Inferior parietal cortex (tissue), 1 donor: ENCODE data around the gene IGF2R.

ENCODE experiments used
- DNase-seq: peaks from one replicate; pipeline ENCODE4 v3.0.0-alpha.2; 2016; ENCODE audit errors: extremely low spot score

Gene IGF2R

DNA sequence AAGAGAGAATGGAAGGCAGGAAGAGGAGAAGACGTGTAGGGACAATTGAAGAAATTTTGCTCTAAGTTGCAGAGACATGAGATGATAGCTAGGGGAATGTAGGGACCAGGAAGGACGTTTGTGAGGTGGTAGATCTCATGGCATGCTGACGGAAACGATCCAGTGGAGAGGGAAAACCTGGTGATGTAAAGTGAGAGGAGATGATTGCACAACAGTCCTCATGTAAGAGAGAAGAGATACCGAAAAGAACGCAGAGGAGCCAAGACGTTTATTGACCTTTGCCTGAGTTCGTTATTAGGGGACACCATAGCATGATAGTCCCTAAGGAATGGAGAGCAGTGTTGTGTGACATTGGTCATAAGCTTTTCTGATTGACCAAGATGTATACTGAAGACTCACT lies 55.3 kb downstream of the IGF2R start:
- DNase-seq, result no peak

DNA sequence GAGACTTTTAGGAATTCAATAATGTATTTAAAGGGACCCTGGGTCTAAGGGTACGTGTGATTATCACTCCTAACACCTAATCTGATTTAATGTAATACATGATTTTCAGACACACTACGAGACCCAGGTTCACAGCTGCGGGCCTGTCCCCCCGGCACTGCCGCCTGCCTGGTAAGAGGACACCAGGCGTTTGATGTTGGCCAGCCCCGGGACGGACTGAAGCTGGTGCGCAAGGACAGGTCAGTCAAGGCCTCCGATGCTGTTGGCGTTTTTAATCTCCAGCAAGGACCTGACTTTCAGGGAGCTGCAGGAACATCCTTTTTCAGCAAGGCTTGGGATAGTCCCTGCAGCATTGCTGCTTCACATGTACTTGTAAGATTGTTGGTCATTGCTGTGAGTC lies 58.2 kb downstream of the IGF2R start:
- no peak for DNase-seq

DNA sequence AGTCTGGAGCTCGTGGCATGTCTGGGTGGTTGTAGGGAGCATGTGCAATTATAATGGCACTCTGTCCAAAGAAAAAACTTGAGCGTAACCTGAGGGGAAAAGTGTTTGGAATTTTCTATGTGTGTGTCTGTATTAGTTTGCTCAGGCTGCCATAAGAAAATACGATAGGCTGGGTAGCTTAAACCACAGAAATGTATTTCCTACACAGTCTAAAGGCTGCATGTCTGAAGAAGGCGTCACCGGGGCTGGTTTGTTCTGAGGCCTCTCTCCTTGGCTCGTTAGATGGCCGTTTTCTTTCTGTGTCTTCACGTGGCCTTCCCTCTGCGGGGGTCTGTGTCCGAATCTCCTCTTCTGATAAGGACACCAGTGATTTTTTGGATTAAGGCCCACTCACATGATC lies 59.0 kb downstream of the IGF2R start:
- DNase-seq, result no peak

DNA sequence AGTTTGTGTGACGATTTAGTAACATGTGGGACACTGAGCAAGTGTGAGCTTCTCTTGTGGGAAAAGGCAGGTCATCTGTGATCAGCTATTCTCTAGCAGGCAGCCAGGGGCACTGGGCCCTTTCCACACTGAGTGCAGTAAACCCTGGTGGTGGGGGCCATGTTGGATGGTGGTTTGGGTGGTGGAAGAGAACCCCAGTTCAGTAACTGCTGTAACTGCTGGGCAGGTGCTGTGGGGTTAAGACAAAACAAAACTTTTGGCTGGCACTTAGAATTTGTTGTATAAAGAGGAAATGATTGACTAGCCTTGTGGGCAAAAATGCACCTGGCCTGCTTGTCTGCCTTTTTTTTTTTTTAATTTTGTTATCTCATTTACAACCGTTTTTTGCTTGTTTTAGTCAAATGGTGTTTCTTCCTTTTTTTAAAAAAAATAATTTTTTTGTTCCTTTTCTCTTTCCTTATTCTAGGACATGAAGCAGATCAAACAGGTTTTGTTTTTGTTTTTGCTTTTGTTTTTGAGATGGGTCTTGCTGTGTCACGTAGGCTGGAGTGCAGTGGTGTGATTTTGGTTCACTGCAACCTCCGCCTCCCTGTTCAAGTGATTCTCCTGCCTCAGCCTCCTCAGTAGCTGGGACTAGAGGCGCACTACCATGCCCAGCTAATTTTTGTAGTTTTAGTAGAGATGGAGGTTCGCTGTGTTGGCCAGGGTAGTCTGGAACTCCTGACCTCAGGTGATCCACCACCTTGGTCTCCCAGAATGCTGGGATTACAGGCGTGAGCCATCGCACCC lies 59.8 kb downstream of the IGF2R start:
- DNase-seq, result no peak

DNA sequence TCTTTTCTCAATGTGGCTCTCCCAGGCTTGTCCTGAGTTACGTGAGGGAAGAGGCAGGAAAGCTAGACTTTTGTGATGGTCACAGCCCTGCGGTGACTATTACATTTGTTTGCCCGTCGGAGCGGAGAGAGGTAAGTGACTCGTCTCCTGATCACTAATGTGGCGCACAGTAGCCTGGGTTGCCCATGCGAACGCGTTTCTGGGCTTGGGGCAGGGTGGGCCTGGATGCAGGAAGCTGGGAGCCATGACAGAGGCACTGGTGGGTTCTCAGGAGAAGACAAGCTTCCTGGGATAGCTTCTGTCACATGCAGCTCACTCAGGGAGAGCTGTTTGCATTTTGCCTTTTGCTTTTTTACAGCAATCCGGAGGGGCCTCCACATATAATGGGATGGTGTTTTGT lies 60.6 kb downstream of the IGF2R start:
- DNase-seq, result no peak

DNA sequence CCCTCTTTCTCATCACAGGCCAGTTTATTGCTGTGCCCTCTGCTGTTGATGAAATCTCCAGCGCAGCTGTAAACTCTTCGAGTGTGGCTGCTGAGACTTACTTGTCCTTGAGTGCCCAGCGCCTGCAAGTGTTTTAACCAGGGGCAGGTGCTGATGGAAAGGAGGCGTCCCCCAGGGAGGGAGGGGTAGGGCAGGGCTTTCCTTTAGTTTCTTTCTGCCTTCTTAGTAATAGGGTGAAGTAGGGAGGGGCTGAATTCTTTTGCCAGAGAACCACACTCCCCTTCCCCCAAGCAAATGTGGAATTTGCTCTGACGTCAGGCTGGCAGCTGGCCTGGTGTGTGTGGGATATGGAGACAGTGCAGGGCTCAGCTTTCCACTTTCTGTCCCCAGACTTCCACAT lies 61.2 kb downstream of the IGF2R start:
- DNase-seq, result peak; percentile 32

DNA sequence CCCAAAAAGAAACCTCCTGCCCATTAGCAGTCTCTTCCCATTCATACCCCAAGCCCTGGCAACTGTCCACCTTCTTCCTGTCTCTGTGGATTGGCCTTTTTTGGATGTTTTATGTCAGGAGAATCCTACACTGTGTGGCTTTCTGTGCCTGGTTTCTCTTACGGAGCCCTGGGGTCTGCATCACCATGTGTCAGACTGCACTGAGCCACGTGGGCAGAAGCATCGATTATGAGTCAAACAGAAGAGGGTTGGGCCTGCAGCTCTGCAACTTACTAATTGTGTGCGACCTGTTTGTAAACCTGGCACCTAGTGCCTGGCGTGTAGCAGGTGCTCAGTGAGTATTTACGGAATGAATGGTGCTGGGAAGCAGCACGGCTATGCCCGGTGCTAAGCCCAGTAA lies 62.6 kb downstream of the IGF2R start:
- no peak for DNase-seq

DNA sequence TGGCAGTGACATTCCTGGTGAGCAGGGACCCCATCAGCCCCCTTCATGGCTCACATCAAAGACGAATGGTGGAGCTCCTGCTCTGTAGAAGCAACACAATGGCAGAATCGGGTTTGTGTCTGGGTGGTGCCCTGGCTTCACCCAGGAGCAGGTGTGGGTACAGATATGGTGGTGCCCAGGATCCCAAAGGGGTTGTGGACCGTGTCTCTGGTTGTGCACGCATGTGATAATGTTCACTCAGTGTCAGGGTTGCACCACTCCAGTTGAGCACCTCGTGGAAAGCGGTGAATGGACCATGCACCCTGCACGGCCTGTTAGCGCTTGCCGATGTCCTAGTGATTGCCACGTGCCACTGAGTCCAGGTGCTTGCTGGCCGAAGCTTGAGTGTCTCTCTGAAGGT lies 63.0 kb downstream of the IGF2R start:
- DNase-seq, result no peak

DNA sequence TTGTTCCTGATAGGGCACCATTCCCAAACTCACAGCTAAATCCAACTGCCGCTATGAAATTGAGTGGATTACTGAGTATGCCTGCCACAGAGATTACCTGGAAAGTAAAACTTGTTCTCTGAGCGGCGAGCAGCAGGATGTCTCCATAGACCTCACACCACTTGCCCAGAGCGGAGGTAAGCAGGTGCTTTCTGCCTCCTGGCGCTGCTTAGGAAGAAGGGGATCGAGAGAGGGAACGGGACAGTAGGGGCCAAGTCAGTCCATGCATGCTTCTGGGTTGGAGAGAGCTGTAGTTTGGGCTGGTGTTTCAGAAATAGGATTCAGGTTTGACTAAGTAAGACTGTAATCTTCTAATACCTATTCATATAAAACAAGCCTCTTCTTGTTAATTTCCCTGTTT lies 63.7 kb downstream of the IGF2R start:
- no peak for DNase-seq

DNA sequence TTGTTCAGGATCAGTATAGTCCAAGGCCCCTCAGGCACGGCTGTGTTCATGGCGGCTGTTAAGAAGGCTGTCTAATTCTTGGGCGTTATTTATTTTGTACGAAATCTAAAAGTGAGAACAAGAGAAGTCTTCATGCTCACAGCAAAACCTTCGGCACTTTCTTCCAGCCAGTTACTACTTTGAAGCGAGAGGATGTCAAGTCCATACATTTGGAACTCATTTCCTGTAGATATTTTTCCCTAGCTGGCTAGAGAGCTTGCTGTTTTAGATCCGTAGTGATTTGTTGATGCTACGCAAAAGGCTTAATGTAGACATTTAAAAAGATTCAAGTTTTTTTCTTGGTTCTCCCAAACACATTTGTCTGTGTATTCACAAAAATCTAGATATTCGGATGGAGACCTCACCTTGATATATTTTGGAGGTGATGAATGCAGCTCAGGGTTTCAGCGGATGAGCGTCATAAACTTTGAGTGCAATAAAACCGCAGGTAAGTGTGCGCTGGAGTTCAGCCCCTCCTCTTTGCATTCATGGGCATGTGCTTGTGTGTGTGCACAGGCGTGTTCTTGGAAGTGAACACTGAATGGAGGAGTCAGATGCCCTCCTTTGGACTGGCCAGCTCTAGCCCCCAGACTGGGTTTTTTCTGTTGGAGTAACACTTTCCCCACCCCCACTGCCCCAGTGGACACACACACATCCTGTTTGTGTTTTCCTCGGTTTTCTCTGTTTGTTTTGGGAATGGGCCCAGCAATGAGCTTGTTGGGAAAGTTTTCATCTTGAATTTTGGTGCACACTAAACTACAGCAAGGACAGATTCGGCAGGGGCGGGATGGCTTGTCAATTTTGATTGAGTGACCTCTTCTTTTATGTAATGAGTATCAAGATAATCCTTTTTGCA lies 65.4 kb downstream of the IGF2R start:
- DNase-seq, result no peak

DNA sequence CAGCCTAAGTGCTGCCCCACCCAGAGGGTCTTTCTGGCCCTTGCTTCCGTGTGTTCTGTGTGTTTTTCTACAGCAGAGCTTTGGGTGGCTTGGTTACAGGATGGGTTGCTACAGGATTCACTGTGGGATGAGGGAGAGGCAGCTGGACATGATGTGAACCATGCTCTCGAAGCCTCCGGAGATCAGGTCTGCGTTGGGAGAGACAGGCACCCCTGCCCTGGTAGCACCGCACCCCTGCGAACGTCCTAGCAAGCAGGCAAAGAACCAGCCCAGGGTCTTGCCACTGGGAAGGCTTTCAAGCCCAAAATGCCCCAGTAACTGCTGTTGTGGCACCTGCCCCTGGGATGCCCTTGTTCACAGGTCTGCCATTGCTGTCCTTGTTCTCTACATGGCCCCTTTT lies 66.4 kb downstream of the IGF2R start:
- DNase-seq, result no peak

DNA sequence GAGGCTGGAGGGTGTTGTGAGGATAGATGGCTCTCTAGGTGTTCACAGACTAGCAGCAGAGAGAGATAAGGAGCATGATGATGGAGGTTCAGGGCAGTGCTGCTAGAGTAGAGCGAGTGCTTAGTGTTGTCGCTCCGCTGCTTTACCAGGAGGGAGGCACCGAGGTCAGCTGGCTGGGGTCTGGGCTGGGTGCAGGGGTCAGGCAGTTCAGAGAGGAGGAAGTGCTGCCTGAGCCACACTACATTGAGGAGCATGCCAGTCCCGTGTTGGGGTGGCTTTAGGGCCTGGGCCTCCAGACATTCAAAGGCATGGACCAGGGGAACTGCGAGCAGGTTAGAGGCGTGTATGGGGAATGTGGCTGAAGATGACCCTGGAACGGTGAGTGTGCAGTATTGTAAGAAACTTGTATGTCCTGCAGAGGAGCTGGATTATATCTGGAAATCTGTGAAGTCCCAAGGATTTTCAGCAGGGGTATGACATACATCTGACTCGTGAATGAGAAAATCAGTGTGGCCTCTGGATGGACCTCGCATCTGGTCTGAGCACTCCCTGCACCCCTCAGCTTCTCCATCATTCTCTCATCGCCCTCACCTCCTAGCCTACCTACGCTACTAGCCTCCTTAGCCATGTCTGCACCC lies 66.9 kb downstream of the IGF2R start:
- no peak for DNase-seq

DNA sequence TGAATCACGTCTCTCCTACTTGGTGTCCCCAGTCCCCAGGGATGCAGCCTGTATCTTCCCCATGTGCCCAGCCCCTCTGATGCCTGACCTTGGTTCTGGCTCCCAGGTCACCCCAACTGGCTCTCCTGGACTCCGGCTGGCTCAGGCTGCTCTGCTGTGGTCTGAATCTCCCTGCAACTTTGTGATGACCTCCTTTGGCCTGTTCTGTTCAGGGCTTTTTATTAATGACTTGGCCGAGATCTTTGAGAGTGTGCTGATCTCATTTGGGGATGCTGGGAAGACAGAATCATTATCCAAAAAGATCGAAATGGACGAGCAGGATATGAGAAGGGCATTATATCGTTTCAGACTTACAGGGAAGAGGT lies 67.4 kb downstream of the IGF2R start:
- DNase-seq, result no peak

DNA sequence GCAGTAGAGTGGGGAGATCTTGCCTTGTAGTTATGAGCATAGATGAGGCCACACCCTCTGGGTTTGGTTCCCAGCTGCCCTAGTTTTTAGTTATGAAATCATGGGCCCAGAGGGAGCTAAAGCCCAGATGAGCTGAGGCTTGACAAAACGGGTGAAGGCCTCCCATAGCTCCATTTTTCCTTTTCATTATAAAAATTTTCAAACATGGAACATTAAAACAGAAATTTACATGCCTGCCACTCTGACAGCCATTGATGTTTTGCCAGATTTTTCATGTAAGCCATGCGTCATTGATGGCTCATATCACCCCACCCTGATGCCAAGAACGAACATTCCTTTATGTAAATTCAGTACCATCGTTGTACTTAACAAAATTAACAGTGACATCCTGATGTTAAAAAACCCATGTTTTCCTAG lies 67.9 kb downstream of the IGF2R start:
- peak; percentile 10 for DNase-seq

DNA sequence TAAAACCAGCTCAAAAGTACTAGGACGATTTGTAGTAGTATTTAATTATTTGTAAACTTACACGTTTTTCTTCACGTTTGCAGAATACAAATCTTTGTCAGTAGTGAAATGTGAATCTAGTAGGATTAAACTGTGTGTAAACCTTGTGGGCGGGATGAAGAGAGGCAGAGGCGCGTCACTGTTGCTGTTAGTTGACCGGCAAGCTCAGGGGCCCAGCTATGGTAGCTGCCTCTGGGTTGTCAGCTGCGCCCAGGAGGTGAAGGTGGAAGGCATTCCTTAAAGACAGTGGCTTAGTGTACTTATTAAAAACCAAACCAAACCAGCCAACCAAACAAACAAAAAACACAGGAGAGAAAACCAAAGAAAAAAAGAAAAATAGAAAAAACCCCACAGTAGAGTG lies 69.6 kb downstream of the IGF2R start:
- DNase-seq, result no peak

DNA sequence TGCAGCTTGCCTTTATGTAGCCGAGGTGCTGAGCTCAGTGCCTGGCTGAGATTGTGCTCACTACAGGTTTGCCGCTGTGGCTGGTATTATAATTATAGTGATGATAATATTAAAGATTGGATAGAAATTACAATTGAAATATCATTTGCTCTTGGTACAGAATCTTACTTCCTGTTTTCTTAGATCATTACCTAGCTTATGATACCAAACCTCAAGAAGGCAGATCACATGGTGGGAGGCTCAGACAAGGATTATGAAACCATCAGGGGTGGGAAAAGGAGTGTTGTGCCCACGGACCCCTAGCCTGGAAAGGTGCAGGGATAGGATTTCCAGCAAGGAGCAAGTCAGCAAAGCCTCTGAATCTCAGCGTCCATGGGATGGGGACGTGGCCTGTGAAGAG lies 70.6 kb downstream of the IGF2R start:
- DNase-seq, result no peak

DNA sequence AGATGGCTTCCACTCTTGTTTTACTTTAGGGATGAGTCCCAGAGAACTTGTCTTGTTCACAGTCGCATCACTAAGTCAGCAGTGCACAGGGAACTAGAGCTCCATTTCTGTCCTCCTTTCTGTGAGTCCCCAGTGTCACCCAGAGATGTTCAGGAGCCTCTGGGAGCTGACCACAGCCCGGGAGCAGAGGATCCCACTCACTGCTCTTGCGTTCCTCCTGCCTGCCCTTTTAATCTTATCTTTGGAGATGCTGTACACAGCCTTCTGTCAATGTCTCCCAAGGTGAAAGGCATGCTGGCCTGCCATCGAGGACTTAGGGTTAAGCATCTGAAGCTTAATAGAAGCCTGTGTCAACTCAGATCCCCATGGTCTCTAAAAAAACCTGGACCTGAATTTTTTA lies 71.2 kb downstream of the IGF2R start:
- no peak for DNase-seq

DNA sequence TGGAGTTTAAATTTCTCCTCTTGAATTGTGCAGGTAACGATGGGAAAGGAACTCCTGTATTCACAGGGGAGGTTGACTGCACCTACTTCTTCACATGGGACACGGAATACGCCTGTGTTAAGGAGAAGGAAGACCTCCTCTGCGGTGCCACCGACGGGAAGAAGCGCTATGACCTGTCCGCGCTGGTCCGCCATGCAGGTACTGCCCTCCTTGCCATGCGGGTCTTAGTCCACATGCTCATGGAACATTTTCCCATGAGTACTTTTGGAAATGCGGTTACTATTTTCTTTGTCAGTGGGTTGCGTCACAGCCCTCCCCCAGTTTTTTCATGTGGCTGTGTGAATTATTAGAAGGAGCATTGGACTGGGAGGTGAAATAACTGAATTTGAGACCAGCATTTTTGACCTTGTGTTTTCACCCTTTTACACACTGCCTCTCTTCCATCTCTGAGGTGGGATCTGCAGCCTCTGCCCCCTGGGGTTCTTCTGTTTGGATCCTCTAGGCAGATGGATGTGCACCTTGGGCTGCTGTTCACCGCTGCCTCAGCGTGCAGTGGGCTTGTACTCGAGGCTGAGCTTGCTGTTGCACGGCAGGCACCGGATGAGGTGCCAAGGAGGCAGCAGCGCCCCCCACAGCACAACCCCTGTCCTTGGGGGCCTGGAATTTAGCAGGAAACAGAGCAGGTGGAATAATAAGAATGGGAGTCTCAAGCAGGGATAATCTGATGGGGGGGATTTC lies 71.8 kb downstream of the IGF2R start:
- DNase-seq, result no peak

DNA sequence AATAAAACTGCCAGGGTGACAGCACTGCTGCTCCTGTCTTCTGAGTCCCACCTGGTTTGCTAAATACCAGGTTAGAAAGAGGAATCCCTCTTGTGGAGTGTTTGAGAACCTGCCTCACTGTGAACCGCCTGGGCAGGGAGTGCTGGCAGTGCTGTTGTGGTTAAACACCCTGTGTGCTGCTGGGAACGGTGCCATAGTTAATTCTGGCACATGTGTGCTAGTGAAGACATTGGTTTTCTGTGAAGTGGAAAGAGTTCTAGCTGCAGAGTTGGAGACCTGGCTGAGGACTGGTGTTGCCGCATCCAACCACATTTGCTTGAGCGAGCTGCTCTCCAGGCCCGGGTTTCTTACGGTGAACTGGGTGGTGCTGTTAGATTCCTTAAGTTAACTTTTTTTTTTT lies 72.7 kb downstream of the IGF2R start:
- peak; percentile 39 for DNase-seq

DNA sequence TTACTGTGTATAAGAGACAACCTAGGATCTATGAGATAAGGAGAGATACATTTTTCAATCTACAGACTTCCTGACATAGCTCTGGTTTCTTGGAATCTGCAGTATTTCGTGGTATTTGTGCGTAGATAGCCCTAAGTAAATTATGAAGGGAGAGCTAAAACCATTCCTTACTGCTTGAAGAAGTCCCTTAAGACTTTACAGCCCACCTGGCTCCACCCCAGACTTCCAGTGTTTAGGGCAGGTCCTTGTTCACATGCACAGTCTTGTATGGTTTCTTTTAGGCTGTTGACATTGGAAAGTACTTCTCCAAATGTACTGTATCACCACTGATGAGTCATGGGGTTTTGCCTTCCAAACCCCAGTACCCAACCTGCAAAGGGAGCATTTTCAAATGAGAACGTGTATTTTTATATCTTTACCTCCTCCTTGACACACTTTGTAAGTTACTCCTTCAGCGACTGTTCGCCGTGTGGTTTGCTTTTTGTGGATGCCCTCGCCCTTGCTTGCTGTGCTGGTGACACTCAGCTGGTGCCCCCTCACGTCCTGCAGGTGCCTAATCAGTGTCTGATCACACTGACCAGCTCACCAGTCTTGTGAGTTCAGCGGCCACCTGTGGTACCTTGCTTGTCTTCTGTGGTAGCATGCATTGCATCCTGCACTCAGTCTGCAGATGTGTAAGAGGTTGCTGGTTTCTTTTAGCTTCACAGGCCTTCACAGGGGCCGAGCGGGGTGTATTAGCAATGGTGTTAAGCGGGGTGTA lies 73.3 kb downstream of the IGF2R start:
- no peak for DNase-seq

DNA sequence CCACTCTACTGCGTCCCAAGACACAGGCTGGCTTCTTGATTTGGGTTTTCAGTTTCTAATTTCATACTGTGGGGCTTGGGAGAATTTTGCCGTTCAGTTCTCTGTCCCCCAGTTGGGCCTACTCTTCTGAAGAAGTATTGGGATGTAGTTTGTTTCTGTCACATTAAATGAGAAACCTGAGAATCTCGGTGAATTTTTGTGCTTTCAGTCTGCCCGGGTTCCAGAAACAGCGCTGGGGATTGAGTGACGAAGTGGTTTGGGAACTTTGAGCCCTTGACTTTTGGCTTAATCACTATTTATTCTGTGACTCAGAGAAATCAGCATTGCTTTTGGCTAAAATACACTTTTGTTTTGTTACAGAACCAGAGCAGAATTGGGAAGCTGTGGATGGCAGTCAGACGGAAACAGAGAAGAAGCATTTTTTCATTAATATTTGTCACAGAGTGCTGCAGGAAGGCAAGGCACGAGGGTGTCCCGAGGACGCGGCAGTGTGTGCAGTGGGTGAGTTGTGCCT lies 74.0 kb downstream of the IGF2R start:
- no peak for DNase-seq
